GM19452 (cell line): ENCODE data around the gene MXI1.

Experiments used
- ATAC-seq: cut with Tn5 transposase; IDR thresholded peaks from one replicate; pipeline ENCODE4 v1.9.1; 2021; ENCODE audit not compliant: unreplicated experiment

The MXI1 gene

DNA sequence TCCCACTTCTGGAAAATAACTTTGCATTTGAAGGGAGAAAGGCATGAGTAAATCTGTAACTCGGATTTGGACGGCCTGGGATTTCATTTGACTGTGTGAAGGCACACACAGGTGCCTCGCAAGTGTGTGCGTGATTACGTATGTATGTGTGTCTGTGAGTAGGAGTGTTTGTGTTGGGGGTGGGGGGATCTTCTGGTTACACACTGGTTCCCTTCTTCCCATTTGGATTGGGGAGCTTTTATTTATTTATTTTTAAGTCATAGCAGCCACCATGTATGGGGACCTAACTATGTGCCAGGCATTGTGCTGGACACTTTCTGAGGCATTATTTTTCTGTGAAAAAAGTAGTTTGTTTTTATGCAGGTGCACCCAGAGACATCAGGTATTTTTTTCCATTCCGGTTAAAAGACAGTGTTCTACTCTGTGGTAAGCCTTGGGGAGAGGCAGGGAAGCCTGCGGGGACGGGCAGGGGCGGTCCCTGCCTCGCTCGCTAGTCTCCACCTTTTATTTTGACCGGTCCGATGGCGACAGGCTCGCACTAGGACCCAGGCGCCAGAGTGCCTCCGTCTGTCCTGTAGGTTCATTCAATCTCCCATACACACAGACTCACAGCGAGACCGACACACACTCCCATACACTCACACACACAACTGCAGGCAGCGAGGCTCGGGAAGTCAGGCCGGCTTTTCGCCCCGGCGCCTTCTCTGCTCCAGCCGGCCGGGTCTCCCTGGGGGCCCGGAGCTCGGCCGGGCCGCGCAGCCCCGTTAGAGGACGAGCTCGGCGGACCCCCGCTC is at the start of gene MXI1:
MXI1 (plus strand) TSS at position 595 of the 794 bp plus-strand sequence. CDS start 204 bp downstream, outside the sequence.
- peak; percentile 52 for ATAC-seq

DNA sequence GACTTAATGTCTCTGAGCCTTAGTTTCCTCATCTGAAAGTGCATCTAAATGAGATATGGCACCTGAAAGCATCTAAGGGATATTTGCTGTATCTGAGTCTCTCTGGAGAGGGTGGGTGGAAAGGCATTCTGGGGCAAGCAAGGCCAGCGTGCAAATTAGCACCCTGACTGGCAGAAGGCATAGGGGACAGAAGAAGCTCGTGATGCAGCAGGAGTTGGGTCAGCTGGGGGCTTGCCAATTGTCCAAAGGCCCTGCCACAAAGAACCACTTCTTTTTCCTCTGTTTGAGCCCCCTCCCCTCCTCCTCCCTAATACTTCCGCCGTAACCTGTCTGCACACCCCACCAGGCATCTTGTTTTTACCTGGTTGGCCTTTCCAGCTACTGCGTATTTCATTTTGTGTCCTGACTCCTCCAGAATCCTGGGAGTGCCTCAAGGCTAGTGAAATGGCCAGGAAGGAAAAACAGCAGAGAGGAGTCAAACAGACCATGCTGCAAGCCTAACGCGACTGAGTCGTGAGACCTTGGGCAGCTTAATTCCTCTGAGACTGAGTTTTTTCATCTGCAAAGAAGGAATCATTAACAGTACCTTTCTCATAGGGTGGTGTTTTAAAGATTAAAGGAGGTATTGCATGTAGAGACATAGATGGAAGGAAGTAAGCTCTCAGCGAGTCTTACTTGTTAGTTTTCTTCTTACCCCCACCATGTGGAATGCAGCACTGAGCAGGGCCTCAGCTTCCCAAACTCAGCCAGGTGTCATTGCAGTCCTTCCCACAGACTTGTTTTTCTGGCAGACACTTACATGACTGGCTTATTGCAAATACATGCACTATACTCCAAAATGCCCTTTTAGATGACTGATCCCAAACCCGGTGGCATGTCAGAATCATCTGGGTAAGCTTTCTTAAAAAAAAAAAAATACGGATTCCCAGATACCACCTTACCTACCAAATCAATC is 49.1 kb upstream of the MXI1 start:
- ATAC-seq, result no peak

DNA sequence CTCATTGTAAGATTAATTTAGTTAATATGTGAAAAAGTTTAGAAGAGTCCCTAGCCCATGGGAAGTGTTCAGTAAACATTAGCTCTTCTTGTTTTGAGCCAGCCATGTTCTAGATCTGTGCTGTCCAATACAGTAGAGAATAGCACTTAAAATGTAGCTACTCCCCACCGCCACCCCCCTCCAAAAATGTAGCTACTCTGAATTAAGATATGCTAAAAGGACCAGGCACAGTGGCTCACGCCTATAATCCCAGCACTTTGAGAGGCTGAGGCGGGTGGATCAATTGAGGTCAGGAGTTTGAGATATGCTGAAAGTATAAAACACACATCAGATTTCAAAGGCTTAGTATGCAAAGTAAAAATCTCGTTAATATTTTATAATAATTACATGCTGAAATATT is 47.3 kb upstream of the MXI1 start:
- no peak for ATAC-seq

DNA sequence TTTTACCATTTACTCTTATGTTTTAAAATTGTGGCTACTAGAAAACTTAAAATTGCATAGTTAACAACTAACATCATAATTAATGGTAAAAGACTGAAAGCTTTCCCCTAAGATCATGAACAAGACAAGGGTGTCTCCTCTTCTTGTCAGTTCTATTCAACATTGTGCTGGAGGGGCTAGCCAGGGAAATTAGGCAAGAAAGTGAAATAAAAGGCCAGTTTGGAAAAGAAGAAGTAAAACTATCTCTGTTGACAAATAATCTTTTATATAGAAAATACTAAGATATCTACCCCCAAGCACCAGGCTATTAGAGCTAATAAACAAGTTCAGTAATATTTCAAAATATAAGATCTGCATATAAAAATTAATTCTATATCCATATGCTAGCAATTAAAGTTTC is 46.9 kb upstream of the MXI1 start:
- no peak for ATAC-seq

DNA sequence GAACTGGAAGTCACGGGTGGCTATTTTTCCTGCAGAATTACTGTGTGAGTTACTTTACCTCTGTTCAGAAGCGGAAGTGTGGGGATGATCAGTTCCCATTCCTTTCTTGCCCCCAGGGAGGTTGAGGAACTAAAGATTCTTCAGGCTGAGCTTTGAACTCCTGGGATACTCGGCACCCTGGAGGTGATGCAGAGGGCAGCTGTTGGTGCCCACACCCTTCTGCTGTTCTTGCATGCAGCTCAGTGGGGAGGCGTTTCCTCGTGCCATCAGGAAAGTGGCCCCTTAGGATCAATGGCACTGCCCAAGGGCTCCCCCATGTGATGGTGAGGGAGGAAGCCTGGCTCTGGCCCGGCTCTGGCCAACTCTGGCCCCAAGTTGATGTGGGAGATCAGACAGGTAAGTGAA is 44.7 kb upstream of the MXI1 start:
- ATAC-seq, result no peak

DNA sequence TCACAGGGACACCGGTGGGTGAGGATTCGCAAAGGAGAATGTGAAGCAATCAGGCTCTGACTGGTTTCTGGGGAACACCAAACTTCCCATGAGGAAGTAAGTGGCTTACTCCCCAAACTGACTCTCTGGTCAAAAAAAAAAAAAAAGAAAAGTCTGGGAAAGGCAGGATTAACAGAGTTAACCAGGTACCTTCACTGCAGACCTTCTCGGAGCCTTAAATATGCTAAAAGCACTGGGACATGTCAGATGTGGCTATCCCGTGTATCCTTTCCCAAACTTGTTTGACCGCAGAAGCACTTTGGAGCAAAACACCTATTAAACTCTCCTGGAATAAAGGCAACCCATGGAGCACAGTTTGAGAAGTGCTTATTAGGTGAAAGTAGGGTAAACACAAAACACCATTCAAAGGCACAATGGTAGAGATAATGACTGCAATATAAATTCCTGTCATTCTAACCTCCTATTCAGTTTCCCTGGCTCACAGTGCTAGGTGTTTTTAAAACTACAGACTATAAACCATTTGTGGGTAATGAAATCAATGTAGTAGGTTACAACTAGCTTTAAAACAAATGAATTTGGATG is 44.1 kb upstream of the MXI1 start:
- no peak for ATAC-seq

DNA sequence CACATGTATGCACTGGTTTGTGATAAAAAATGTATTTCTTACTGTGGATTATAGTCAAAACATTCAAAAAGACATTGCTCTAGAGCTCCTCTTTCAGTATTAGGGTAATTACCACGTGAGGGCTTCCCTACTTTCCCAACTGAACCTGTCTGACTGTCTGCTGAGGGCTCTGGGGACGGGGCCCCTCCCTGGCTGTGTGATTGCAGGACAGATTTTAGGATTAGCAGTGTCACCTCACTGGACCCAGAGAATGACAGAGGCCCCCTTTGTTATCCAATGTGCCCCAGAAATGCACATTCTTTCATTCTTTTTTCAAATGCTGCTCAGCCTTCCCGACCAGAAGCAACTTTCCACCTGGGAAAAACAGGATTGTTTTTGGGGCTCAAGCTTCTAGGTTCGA is 43.6 kb upstream of the MXI1 start:
- ATAC-seq, result no peak

DNA sequence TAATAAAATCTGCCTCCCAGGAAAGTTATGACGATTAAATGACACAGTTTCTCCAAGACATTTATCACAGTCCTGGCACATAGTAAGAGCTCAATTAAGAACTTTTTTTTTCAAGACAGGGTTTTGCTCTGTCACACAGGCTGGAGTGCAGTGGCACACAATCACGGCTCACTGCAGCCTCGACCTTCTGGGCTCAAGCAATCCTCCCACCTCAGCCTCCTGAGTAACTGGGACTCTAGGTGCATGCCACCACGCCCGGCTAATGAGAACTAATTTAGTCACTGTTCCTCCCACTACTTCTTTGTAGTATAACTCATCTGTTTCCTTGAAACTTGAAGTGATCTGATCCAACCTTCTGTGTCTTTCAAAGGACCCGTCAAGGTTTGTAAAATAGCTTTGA is 42.2 kb upstream of the MXI1 start:
- no peak for ATAC-seq

DNA sequence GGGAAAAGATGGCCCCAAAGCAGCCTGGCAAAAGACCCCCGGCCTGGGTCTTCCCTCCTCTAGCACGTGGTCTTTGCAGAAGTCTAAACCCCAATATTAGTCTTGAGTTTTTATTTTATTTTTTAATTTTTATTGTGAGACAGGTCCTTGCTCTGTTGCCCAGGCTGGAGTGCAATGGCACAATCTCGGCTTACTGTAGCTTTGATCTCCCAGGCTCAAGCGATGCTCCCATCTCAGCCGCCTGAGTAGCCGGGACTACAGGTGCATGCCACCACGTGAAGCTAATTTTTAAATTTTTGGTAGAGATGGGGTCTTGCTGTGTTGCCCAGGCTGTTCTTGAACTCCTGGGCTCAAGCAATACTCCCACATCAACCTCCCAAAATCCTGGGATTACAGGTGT is 40.3 kb upstream of the MXI1 start:
- no peak for ATAC-seq

DNA sequence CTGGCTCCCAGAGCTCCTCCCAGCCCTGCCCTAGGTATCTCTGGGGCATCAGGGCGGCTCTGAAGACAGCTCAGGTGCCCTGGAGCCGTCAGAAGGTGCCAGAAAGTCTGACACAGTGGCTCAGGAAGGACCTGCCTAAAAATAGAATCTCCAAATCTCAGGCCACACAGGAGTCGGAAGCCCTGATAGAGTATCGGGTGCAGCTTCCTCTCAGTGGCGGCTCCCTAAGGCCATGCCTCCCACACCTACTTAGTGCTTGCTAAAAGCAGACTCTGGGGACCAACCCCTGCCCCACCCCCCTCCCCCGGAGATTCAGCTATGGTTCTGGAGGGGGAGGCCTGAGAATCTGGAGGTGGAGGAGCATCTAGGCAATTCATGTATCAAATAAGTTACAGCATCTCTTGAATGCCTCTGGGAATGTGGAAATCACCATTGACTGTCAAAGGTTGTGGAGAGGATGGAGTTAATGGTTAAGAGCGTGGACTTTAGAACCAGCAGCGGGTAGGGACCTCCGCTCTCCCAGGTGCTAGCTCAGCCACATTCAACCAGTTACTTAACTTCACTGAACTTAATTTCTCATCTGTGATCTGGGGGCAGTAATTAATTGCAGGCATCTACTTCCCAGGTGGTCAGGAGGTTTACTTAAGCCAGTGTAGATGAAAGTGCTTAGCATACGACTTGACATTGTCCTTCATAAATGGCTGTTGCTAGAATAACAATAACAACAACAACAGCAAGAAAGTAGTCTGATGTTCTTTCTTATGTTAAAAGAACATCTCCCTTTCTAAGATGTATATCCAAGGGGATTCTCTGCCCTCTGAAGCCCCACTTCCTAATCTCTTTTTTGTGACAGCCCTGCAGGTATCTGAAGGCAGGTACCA is 38.6 kb upstream of the MXI1 start:
- ATAC-seq, result no peak

DNA sequence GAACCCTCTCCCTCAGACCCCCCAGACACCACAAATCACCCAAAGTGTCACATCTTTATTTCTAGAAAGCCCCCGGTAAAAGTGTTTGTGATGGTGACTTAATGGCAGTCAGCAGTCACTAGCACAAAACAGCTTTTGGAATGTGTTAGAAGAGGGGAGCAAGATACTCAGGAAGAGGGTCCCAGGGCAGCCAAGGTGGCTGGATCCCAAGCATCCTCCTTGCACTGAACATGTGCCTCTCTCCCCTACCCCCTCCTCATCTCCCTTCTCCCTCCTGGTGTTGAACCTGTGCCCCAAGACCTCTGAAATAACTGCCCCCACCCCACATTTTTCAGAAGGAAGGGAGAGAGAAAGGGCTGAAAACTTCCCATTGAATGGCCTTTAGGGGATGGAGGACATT is 37.8 kb upstream of the MXI1 start:
- ATAC-seq, result no peak

DNA sequence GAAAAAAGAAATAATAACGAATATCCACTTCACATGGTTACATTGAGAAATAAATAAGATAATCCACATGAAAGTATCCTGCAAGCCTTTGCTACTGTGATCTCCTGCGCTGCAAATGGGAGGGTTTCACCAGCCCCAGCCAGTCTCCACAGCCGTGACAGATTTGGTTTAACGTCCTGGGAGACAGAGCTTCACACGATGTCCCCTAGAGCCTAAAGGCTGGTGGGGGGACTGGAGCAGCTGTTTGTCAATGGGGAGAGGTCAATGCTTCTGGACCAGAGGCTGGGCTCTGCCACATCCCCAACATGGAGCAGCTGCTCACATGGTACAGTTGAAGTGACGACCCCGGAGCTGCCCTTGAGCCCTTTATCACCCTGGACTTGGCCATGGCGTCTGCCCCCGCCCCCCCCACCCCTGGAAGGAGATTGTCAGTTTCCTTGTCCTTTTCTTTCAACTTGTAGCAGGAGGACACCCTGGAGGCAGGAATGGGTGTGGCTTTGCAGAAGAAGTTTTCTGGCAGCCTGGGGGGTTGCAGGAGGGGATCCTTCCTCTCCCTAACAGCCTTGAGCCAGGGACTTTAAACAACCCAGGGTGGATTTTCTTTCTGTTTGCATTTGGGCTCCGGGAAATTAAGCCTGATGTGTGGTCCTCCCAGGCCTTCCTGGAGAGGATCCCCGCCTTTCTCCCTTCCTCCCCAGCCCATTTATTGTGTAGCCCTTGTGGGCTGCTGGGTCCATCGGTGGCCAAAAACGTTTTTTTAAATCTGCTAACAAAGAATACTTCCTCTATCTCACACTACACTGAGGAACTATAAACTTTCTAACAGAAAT is 37.0 kb upstream of the MXI1 start:
- ATAC-seq, result no peak

DNA sequence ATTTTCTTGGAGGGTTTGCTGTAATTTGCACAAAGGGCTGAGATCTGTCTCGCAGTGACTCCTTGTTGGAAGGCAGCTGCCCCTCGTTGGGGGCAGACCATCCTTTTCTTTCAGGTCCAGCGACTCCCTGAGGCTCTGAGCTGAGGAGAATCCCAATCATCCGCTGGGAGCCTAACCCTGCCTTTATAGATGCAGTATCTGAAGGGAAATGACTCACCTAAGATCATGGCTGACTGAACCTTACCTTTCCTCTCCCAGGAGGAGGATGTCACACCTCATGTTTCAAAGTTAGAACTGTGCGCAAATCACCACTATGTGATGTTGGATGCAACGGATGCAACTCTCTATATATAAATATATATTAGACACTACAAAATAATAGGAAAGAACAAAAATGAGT is 36.4 kb upstream of the MXI1 start:
- no peak for ATAC-seq

DNA sequence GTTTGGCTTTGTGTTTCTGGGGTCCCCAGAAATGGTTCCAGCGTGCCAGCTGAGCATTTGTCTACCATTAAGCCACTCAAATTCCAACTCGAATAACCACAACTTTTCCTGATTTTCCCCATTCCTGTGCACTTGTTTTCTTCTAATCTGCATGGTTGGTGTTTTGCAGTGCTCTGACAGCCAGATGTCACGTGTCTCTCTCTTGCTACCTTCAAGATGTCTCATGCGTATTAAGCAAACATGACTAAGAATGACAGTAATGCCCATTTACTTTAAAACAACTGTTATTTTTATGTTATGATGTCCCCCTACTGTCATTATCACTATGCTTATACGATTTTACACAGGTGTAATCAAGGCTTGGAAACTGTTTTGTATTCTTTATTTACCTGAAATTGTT is 35.2 kb upstream of the MXI1 start:
- ATAC-seq, result no peak

DNA sequence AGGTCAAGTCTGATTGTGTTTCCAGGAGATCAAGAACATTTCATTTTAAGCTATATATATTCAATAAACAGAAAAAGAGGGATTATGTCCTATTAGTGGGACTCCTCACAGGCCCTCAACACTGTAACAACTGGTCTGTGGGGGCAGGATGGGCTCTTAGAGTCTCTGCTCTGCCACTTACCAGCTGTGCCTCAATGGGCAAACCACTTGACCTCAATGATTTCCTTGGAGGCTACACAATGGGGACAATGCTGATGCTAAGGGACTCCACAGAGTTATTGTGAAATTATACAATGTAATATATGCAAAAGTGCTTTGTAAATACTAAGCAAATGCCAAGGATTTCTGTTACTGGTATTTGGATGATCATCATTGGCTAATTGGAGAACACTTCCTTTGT is 33.2 kb upstream of the MXI1 start:
- no peak for ATAC-seq

DNA sequence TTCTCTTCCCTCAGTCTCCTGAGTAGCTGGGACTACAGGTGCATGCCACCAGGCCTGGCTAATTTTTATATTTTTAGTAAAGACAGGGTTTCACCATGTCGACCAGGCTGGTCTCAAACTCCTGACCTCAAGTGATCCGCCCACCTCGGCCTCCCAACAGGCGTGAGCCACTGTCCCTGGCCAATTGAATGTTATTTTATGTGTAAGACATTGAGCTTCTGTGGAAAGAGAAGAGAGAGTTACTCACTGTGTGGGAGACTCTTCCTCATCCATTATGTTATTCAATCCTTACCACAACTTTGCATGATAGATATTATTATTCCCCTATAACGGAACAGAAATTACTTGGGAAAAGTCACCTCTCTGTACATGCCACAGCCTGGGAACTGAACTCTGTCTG is 32.6 kb upstream of the MXI1 start:
- no peak for ATAC-seq

DNA sequence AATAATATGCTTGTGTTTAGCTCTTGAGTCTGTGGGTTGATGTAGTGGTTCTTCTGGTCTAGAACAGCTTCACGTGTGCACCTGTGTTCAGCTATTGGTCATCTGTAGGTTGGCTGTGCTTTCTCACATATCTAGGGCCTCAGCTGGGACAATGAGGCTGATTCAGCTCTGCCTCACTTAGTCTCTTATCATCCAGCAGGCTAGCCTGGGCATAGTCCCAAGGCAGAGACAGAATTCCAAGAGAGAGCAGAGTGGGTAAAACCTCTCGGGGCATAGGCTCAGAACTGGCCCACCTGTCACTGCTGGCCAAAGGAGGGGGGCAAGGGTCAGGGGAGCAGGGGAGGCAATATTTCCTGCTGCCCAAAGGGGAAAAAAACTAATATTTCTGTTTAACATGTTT is 32.0 kb upstream of the MXI1 start:
- ATAC-seq, result no peak

DNA sequence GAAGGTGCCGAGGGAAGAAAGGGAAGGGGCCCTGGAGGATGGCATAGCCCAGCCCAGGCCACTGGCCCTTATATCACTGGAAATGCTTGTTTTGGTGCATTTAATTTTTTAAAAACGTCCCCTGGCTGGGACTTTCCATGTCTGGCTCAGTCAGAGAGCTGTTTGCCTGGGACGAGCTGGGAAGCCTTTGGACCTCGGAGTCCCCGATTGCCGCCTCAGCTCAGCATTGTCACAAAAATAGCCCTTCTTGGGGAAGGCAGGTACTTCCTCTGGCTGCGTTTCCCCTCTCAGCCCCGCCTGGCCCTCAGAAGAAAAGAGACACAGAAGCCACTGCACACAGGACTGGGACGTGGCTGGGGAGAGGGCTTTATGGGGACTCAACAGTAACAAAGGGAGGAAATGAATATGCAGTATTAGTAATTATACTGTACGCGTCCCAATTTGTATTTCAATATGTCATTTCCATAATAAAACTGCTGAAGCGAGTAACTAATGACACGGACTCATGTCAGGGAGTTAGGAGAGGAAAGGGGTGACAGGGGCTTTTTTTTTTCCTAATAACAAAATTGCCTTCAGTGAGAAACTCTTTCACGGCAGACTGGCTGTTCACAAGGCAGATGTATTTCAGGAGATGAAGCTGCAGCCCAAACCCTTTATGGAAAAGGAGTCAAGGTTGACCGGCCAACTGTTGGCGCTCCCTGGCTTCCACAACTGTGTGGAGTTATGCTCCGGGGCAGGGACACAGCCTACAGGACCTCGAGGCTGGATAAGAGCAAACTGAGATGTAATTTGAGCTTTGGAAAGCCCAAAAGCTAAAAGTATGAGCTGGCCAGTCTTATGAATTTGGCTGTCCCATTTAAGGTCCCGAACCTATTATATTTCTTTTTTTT is 31.0 kb upstream of the MXI1 start:
- no peak for ATAC-seq

DNA sequence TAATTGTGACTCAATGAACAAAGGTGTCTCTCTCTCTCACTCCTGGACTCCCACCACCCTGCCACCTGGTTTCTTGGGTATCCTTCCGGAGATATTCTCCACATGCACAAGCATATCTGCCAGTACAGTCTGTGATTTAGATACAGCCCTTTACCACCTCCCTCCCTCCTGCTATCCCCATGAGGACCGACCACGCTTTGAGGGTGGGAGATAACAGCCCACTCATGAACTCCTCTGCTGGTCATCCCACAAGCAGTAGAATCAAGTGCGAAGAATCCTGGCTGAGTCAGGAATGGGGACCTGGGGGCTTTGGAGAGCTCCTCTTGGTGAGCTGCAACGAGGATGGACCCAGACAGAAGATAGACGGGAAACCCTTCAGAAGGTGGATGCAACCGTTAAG is 28.2 kb upstream of the MXI1 start:
- ATAC-seq, result no peak
